Activated T-cell treated with anti-CD3 and anti-CD28 coated beads, Interleukin-2, amount 50 U/mL, for 72 hours (primary cell): ENCODE data around the gene S1PR5. TPM values are rescaled to one million over a fixed set of nuclear protein-coding genes. Genes with fewer than 3 reads are reported as not detected.
A peak's percentile ranks its signal among the peaks of the same experiment; 100 is the strongest.

ENCODE experiments used
- ATAC-seq, 2 donors: fragments of 150-1000 bp; cut with Tn5 transposase; replicated peaks in 1 of 2; 2 replicates each; pipeline ENCODE4 v1.10.0; 2021; ENCODE audit warnings: moderate library complexity in 2 of 2, mild to moderate bottlenecking in 1 of 2
- DNase-seq, 2 donors: peaks; one replicate each; pipeline ENCODE4 v3.0.0; 2021 to 2022; ENCODE audit warnings: mixed read lengths in 1 of 2
- H3K27ac Mint-ChIP-seq: one replicate; pipeline ENCODE4 v1.8.0; 2022; ENCODE audit warnings: mild to moderate bottlenecking, moderate library complexity, mixed read lengths
- H3K27me3 Mint-ChIP-seq: one replicate; pipeline ENCODE4 v1.8.0; 2022; ENCODE audit warnings: low read depth, mixed read lengths
- H3K36me3 Mint-ChIP-seq, 2 donors: one replicate each; pipeline ENCODE4 v1.8.0; 2022; ENCODE audit warnings: mixed read lengths in 2 of 2, mild to moderate bottlenecking in 1 of 2; ENCODE audit not compliant: insufficient read depth in 2 of 2
- H3K4me1 Mint-ChIP-seq: one replicate; pipeline ENCODE4 v1.8.0; 2022; ENCODE audit warnings: low read depth, mixed read lengths
- H3K4me3 Mint-ChIP-seq, 2 donors: one replicate each; pipeline ENCODE4 v1.8.0; 2022; ENCODE audit warnings: mild to moderate bottlenecking in 2 of 2, mixed read lengths in 2 of 2, moderate library complexity in 2 of 2
- H3K9me3 Mint-ChIP-seq, 2 donors: one replicate each; pipeline ENCODE4 v1.8.0; 2022; ENCODE audit warnings: mixed read lengths in 2 of 2
- total RNA-seq, 2 donors: library from RNA; stranded (reverse); gene quantifications; one replicate each; pipeline ENCODE4 v1.2.3, GENCODE V29; 2022

The S1PR5 gene
- total RNA-seq, 2 donors from 2014 or later, result 0.19 to 1.8 TPM

DNA sequence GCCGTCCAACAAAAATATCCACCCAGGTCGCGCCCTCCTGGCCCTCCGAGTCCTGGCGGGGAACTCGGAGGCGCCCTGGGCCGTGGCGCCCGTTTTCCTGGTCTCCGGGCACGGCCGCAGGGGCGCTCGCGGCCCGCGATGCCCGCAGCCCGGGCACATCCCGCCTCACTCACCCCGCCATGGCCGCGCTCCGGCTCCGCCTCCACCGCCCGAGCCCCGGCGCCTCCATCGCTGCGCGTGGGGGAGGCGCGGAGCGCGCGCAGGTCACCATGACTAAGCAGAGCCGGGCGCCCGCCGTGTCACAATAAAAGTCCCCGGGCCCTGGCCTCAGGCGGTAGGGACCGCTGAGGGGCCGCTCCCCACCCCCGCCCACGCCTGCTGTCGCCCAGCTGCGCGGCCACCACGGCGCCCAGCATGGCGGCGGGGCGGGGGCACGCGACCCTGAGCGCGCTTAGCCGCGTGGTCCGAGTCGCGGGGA, 14.7 kb downstream of the S1PR5 start:
- Mint-ChIP-seq H3K4me3 (peak overlapping the region; percentile 94 to 96), H3K9me3 (no peaks in the 10 kb centered on the region), H3K4me1 (peaks cover 43% of the 10 kb centered on the region), H3K27ac (peak overlapping the region; percentile 84), H3K36me3 (peaks cover 9 to 10% of the 10 kb centered on the region in 2 donors), H3K27me3 (no peaks in the 10 kb centered on the region)
- ATAC-seq (peak; percentile 92 to 95), DNase-seq (peak; percentile 95 to 96)

GRCh38 chr19:10501971-10502523, 15.2 kb downstream of the S1PR5 start:
- H3K27ac Mint-ChIP-seq, result peak overlapping the region; percentile 84
- H3K27me3 Mint-ChIP-seq, result no peaks in the 10 kb centered on the region
- H3K36me3 Mint-ChIP-seq, result peaks cover 10 to 12% of the 10 kb centered on the region in 2 donors
- ATAC-seq (peak; percentile 30 to 51), DNase-seq (peak; percentile 60 to 68)
- peaks cover 46% of the 10 kb centered on the region for H3K4me1 Mint-ChIP-seq
- no peaks in the 10 kb centered on the region for H3K9me3 Mint-ChIP-seq
- peak overlapping the region; percentile 94 to 96 for H3K4me3 Mint-ChIP-seq

DNA sequence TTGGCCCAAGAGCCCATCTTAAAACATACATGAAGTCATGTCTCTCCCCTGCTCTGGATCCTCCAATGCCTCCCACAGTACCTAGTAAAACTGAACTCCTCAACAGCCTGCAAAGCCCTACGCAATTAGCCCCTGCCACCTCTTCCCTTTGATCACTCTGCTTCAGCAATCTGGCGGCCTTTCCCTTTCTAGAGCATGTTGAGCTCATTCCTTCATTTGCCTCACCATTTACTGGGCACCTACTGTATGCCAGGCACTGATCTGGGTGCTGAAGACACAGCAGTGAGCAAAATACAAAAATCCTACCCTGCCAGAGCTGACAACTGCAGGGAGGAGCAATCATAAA, 17.0 kb downstream of the S1PR5 start:
- H3K27me3 Mint-ChIP-seq, result no peaks in the 10 kb centered on the region
- no peak for DNase-seq
- H3K4me3 Mint-ChIP-seq, result peak overlapping the region; percentile 70 to 96
- H3K27ac Mint-ChIP-seq, result no peak overlapping the region
- no peak for ATAC-seq
- H3K9me3 Mint-ChIP-seq, result no peaks in the 10 kb centered on the region
- H3K4me1 Mint-ChIP-seq, result peaks cover 41% of the 10 kb centered on the region
- H3K36me3 Mint-ChIP-seq, result peaks cover 10 to 13% of the 10 kb centered on the region in 2 donors

DNA sequence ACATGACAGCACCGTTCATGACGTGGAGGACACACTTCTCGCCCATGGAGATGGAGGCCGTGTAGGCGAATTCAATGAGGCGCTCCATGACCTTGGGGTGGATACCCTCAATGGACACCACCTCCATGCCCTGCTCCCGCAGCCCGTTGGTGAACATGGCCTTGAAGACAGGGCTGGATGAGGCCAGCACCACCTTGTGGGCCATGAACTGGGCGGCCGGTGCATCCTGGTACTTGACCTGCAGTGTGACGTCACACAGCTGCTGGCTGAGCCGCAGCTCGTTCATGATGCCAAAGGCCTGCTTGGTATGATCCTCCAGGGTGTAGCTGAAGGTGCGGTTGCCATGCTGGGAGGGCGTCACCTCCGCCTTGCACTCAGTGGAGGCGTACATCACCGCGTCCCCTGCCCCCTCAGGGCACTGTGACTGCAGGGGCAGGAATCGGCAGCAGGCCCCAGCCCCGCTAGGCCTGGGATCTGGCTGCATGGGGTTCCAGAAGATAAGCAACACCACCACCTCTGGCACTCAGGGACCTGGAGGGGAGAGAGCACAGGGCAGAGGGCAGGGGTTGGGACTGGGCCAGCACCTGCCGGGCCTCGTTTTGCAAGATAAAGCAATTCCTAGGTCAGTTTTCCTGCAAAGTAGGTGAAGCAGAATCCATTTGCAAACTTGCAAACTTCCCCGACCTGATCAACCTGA, 17.5 kb downstream of the S1PR5 start:
- H3K4me3 Mint-ChIP-seq, result peak overlapping the region; percentile 17 to 70
- no peak overlapping the region for H3K27ac Mint-ChIP-seq
- no peak for DNase-seq
- no peaks in the 10 kb centered on the region for H3K27me3 Mint-ChIP-seq
- peaks cover 10 to 13% of the 10 kb centered on the region in 2 donors for H3K36me3 Mint-ChIP-seq
- H3K9me3 Mint-ChIP-seq, result no peaks in the 10 kb centered on the region
- no peak for ATAC-seq
- H3K4me1 Mint-ChIP-seq, result peaks cover 40% of the 10 kb centered on the region

GRCh38 chr19:10497371-10497770, 19.9 kb downstream of the S1PR5 start:
- Mint-ChIP-seq H3K36me3 (peaks cover 7 to 14% of the 10 kb centered on the region in 2 donors), H3K4me1 (peaks cover 34% of the 10 kb centered on the region), H3K27ac (no peak overlapping the region), H3K9me3 (no peaks in the 10 kb centered on the region), H3K27me3 (no peaks in the 10 kb centered on the region), H3K4me3 (no peak overlapping the region)
- ATAC-seq (no peak), DNase-seq (no peak)

GRCh38 chr19:10491472-10492047, 25.7 kb downstream of the S1PR5 start:
- Mint-ChIP-seq H3K27ac (no peak overlapping the region), H3K4me3 (no peak overlapping the region), H3K27me3 (no peaks in the 10 kb centered on the region), H3K36me3 (peaks cover 7 to 8% of the 10 kb centered on the region in 2 donors), H3K4me1 (no peaks in the 10 kb centered on the region), H3K9me3 (no peaks in the 10 kb centered on the region)
- no peak for DNase-seq
- ATAC-seq, result no peak

- no peaks in the 10 kb centered on the region for H3K27me3 Mint-ChIP-seq
- H3K36me3 Mint-ChIP-seq, result peaks cover 5 to 8% of the 10 kb centered on the region in 2 donors
- H3K9me3 Mint-ChIP-seq, result no peaks in the 10 kb centered on the region
- no peak overlapping the region for H3K4me3 Mint-ChIP-seq
- no peak for ATAC-seq
- no peak for DNase-seq
- no peak overlapping the region for H3K27ac Mint-ChIP-seq
- peaks cover 8% of the 10 kb centered on the region for H3K4me1 Mint-ChIP-seq
Measured at GRCh38 chr19:10486551-10486950, 30.7 kb downstream of the S1PR5 start.

GRCh38 chr19:10478903-10479384, 38.3 kb downstream of the S1PR5 start:
- H3K9me3 Mint-ChIP-seq, result no peaks in the 10 kb centered on the region
- no peaks in the 10 kb centered on the region for H3K36me3 Mint-ChIP-seq
- DNase-seq, result peak; percentile 88 to 91
- H3K4me1 Mint-ChIP-seq, result peaks cover 25% of the 10 kb centered on the region
- H3K27me3 Mint-ChIP-seq, result no peaks in the 10 kb centered on the region
- ATAC-seq, result peak; percentile 98
- peak overlapping the region; percentile 73 to 75 for H3K4me3 Mint-ChIP-seq
- no peak overlapping the region for H3K27ac Mint-ChIP-seq

DNA sequence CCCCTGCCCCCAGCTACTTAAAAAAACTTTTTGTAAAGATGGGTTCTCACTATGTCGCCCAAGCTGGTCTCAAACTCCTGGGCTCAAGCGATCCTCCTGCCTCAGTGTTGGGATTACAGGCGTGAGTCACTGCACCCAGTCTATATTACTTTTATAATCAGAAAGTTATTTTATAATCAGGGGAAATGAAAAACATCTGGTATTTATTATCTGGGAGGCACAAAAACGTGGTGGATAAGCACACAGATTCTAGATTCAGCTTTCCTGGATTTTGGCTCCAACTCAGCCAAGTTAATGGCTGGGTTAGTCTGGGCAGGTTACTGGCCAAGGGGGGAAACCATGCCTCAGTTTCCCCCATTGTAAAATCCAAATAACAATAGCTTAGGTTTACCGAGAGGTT, 38.8 kb downstream of the S1PR5 start:
- Mint-ChIP-seq H3K27me3 (no peaks in the 10 kb centered on the region), H3K36me3 (no peaks in the 10 kb centered on the region), H3K4me1 (peaks cover 20% of the 10 kb centered on the region), H3K4me3 (peak overlapping the region; percentile 36 to 75), H3K9me3 (no peaks in the 10 kb centered on the region), H3K27ac (no peak overlapping the region)
- ATAC-seq, result no peak
- no peak for DNase-seq

- ATAC-seq, result no peak
- H3K9me3 Mint-ChIP-seq, result no peaks in the 10 kb centered on the region
- H3K36me3 Mint-ChIP-seq, result no peaks in the 10 kb centered on the region
- no peak overlapping the region for H3K4me3 Mint-ChIP-seq
- no peak overlapping the region for H3K27ac Mint-ChIP-seq
- peaks cover 18% of the 10 kb centered on the region for H3K4me1 Mint-ChIP-seq
- H3K27me3 Mint-ChIP-seq, result no peaks in the 10 kb centered on the region
- no peak for DNase-seq
Measured at GRCh38 chr19:10474962-10475451, 42.2 kb downstream of the S1PR5 start.

GRCh38 chr19:10473192-10473591, 44.1 kb downstream of the S1PR5 start:
- H3K27ac Mint-ChIP-seq, result no peak overlapping the region
- no peaks in the 10 kb centered on the region for H3K27me3 Mint-ChIP-seq
- H3K36me3 Mint-ChIP-seq, result no peaks in the 10 kb centered on the region
- no peak for DNase-seq
- H3K4me1 Mint-ChIP-seq, result peaks cover 1% of the 10 kb centered on the region
- H3K9me3 Mint-ChIP-seq, result no peaks in the 10 kb centered on the region
- no peak overlapping the region for H3K4me3 Mint-ChIP-seq
- ATAC-seq, result no peak

DNA sequence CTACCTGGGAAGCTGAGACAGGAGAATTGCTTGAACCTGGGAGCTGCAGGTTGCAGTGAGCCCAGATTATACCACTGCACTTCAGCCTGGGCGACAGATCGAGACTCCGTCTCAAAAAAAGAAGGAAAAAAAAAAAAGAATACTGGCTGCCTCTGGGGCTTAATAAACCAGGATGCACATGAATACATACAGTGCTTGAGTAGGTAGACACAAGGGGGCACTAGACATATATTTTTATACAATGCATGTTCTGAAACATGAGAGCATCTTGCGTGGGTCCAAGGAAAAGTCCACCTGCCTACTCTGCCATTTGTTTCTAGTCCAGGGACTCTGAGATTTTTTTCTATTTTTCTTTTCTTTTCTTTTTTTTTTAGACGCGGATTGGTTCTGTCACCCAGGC, 45.3 kb downstream of the S1PR5 start:
- no peaks in the 10 kb centered on the region for H3K4me1 Mint-ChIP-seq
- H3K36me3 Mint-ChIP-seq, result no peaks in the 10 kb centered on the region
- no peak overlapping the region for H3K4me3 Mint-ChIP-seq
- no peak for DNase-seq
- no peaks in the 10 kb centered on the region for H3K9me3 Mint-ChIP-seq
- peak; percentile 55 to 60 for ATAC-seq
- no peaks in the 10 kb centered on the region for H3K27me3 Mint-ChIP-seq
- no peak overlapping the region for H3K27ac Mint-ChIP-seq

DNA sequence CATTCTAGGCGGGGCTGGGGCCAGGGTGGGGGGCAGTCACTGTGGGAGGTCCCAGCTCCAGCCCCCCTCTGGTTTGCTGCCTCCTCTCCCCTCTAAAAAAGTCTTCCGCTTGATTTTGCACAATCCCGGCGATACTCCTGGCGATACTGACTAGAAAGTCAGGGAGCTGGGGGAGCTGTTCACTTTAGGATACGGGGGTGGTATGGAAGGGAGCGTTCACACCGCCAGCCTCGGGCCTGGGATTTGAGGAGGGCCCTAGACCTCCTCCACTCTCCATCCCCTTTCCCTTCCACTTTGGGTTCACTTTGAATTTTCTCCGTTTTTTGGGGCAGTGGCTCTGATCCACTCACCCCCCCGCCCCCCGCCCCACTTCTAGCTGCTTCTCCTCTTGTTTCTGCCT, 49.1 kb downstream of the S1PR5 start:
- Mint-ChIP-seq H3K9me3 (no peaks in the 10 kb centered on the region), H3K27ac (no peak overlapping the region), H3K27me3 (peaks cover under 1% of the 10 kb centered on the region), H3K36me3 (no peaks in the 10 kb centered on the region), H3K4me3 (no peak overlapping the region), H3K4me1 (no peaks in the 10 kb centered on the region)
- DNase-seq, result no peak
- no peak for ATAC-seq
